Liver (tissue), 9 donors: Measurements from ENCODE around the gene GRAMD2A. TPM values are rescaled to one million over a fixed set of nuclear protein-coding genes. Genes with fewer than 3 reads are reported as not detected.

Source experiments
- DNase-seq: peaks from one replicate; pipeline ENCODE4 v3.0.0-alpha.2; 2017; ENCODE audit warnings: low spot score
- H3K27ac ChIP-seq, 2 donors: one replicate each; pipeline ENCODE4 v1.7.0; 2013; ENCODE audit warnings: inconsistent platforms in 2 of 2, low read length in 2 of 2, control low read depth in 1 of 2, low read depth in 1 of 2, mild to moderate bottlenecking in 1 of 2
- H3K27me3 ChIP-seq, 4 donors: one replicate each; pipeline versions ENCODE4 v1.6.1 to v1.7.0; 2013; ENCODE audit warnings: low read length in 3 of 4, inconsistent platforms in 1 of 4, mild to moderate bottlenecking in 1 of 4, moderate library complexity in 1 of 4; ENCODE audit not compliant: control insufficient read depth in 4 of 4, insufficient read depth in 4 of 4
- H3K36me3 ChIP-seq, 4 donors: one replicate each; pipeline versions ENCODE4 v1.6.1 to v1.7.0; 2013; ENCODE audit warnings: low read length in 3 of 4, mild to moderate bottlenecking in 3 of 4, low read depth in 1 of 4, moderate library complexity in 1 of 4; ENCODE audit not compliant: control insufficient read depth in 4 of 4, insufficient read depth in 3 of 4
- H3K4me1 ChIP-seq, 4 donors: one replicate each; pipeline versions ENCODE4 v1.6.1 to v1.7.0; 2013; ENCODE audit warnings: low read length in 3 of 4, mild to moderate bottlenecking in 3 of 4, moderate library complexity in 1 of 4; ENCODE audit not compliant: control insufficient read depth in 4 of 4, insufficient read depth in 4 of 4
- H3K4me3 ChIP-seq, 3 donors: one replicate each; pipeline versions ENCODE4 v1.6.1 to v1.7.0; 2013; ENCODE audit warnings: low read length in 3 of 3, control low read depth in 1 of 3, low read depth in 1 of 3, mild to moderate bottlenecking in 1 of 3
- H3K9ac ChIP-seq, 2 donors: one replicate each; pipeline ENCODE4 v1.7.0; 2013; ENCODE audit warnings: low read length in 2 of 2, mild to moderate bottlenecking in 2 of 2, moderate library complexity in 2 of 2, control low read depth in 1 of 2, low read depth in 1 of 2
- H3K9me3 ChIP-seq, 4 donors: one replicate each; pipeline versions ENCODE4 v1.6.1 to v1.7.0; 2013; ENCODE audit warnings: low read length in 3 of 4; ENCODE audit not compliant: control insufficient read depth in 4 of 4
- FOXA1 ChIP-seq: IDR thresholded peaks from 2 replicates; pipeline ENCODE4 v1.6.1; 2016; ENCODE audit warnings: antibody characterized with exemption
- FOXA2 ChIP-seq: IDR thresholded peaks from 2 replicates; pipeline ENCODE4 v1.6.1; 2016; ENCODE audit warnings: antibody characterized with exemption
- HNF4G ChIP-seq: IDR thresholded peaks from 2 replicates; pipeline ENCODE4 v1.6.1; 2016; ENCODE audit warnings: antibody characterized with exemption
- REST ChIP-seq: IDR thresholded peaks from 2 replicates; pipeline ENCODE4 v1.6.1; 2016; ENCODE audit warnings: antibody characterized with exemption, mild to moderate bottlenecking
- RXRA ChIP-seq, 2 donors: IDR thresholded peaks; 2 replicates each; pipeline ENCODE4 v1.6.1; 2017 to 2018; ENCODE audit warnings: antibody characterized with exemption in 2 of 2, mild to moderate bottlenecking in 1 of 2
- SP1 ChIP-seq: IDR thresholded peaks from 2 replicates; pipeline ENCODE4 v1.6.1; 2018; ENCODE audit warnings: antibody characterized with exemption, mild to moderate bottlenecking
- WGBS: extraction: QIAGEN DNeasy Blood & Tissue Kit; methylation state at CpG from one replicate; pipeline ENCODE4 v1.1.7; 2013; 5-methylcytosine and 5-hydroxymethylcytosine counted together
- polyA plus RNA-seq, 2 donors: library from polyadenylated mRNA; stranded (reverse) in 1 of 2; unstranded in 1 of 2; fragments of 200-250 nt in 1 of 2; fragments of >200 nt in 1 of 2; fragmentation: Nextera tagmentation in 1 of 2; extraction: Ambion mirVana in 1 of 2; gene quantifications; one replicate each; pipeline versions ENCODE4 v1.2.1 to v1.2.3, GENCODE V29; 2013 to 2015
- total RNA-seq, 2 donors: library from RNA; depleted of rRNA; stranded (reverse); fragments of >200 nt; gene quantifications; one replicate each; pipeline ENCODE4 v1.2.3, GENCODE V29; 2014
- TF ChIP-seq, protein P1 (sequence below): IDR thresholded peaks from 2 replicates; pipeline ENCODE4 v1.6.1; 2016; ENCODE audit warnings: antibody characterized with exemption
- donor health status: healthy.
- donor health status: healthy.
- donor health status: healthy.
- donor health status: healthy.
- donor health status: healthy.

The GRAMD2A gene
- total and polyA plus RNA-seq, 4 donors, result not detected

GRCh38 chr15:72179950-72180581 lies 17.5 kb downstream of the GRAMD2A start:
- Histone ChIP-seq H3K4me1 (peaks cover 0 to 8% (median 5%) of the 10 kb centered on the region in 4 donors), H3K36me3 (no peaks in the 10 kb centered on the region), H3K27ac (no peak overlapping the region), H3K9me3 (no peaks in the 10 kb centered on the region), H3K9ac (no peak overlapping the region), H3K27me3 (peaks cover 0 to 6% (median 2%) of the 10 kb centered on the region in 4 donors), H3K4me3 (no peak overlapping the region)
- DNase-seq, result no peak
- WGBS, result 81% methylated on average over 16 of the region's 16 CpGs
- no peak for TF ChIP-seq HNF4G
- no peak for TF ChIP-seq FOXA2
- no peak for TF ChIP-seq RXRA (IDR thresholded peaks at IDR 0.05)
- no peak for TF ChIP-seq FOXA1
- no peak for TF ChIP-seq REST
- TF ChIP-seq, protein P1, sequence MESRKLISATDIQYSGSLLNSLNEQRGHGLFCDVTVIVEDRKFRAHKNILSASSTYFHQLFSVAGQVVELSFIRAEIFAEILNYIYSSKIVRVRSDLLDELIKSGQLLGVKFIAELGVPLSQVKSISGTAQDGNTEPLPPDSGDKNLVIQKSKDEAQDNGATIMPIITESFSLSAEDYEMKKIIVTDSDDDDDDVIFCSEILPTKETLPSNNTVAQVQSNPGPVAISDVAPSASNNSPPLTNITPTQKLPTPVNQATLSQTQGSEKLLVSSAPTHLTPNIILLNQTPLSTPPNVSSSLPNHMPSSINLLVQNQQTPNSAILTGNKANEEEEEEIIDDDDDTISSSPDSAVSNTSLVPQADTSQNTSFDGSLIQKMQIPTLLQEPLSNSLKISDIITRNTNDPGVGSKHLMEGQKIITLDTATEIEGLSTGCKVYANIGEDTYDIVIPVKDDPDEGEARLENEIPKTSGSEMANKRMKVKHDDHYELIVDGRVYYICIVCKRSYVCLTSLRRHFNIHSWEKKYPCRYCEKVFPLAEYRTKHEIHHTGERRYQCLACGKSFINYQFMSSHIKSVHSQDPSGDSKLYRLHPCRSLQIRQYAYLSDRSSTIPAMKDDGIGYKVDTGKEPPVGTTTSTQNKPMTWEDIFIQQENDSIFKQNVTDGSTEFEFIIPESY, result no peak

DNA sequence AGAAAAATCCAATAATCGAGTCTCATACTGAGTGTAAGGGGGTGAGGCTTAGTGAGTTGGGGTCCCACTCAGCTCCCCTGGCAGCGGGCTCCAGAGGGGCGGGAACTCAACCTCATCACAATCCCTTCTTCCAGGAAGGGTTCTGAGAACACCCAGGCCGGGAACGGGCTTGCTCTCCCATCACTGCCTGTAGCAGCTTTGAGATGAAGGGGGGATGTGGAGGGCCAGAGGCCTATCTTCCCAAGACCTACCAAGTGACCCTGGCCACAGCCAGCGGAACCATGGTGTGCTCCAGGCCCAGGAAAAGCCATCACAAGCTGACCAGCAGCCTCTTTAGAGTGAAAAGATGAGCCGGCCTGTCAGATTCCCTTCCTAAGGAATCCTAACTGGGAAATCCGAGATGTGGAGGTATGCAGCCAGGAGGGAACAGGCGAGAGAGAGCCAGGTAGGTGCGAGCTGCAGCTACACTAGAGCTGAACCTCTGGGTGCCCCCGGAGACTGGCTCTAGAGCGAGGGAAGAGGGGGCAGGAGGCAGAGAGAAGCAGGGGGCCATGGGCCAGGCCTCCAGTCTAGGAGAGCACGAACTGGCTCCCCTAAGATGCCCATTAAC lies 18.5 kb downstream of the GRAMD2A start:
- Histone ChIP-seq H3K4me3 (no peak overlapping the region), H3K9ac (no peak overlapping the region), H3K9me3 (no peaks in the 10 kb centered on the region), H3K27me3 (peaks cover 0 to 8% (median 2%) of the 10 kb centered on the region in 4 donors), H3K4me1 (peaks cover 0 to 2% (median under 1%) of the 10 kb centered on the region in 4 donors), H3K36me3 (no peaks in the 10 kb centered on the region), H3K27ac (no peak overlapping the region)
- WGBS, result 92% methylated on average over 13 of the region's 13 CpGs
- DNase-seq, result no peak
- TF ChIP-seq REST (no peak), HNF4G (no peak), SP1 (no peak)
